ENCODE data around the gene USP3. TPM values are rescaled to one million over a fixed set of nuclear protein-coding genes. Genes with fewer than 3 reads are reported as not detected.

The USP3 gene
- polyA plus RNA-seq, 1 of the 3 experiments (the other 2 are of a cell fraction) = 9.3 TPM

DNA sequence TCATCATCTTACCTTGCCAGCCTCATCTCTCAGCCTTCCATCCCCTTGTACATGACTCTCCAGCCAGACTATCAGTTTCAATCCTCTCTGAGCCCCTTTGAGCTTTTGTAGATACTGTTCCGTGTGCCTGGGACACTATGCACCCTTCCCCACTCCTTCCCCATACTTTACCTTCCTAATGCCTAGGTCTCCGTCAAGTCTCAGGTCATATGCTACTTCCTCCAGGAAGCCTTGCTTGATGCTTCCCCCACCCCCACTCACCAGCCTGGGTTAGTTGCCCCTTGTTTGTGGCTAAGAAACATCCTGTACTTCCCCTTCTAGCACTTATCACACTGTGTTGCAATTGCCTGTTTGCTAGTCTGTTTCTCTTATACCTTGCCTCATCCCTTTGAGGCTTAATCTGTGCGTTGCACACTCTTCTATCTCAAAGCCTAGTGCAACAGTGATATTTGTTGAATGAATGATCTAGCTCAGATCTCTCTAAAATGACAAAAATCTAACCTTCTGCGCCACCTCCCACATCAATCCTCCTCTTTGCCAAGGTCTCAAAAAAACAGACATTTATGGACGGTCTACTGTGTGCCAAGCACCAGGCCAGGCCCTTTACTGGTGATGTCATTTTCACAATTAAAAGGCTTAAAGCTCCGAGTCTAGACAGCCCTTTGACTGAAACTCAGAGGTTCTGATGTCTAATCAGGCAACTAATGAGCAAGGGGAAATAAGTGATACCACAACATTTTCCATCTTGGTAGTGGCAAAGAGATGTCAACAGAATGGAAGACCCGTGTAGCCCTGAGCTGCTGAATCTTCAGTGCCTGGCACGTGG, 6.5 kb upstream of the USP3 start:
- H3K4me2 ChIP-seq = no peak overlapping the region
- POLR2A ChIA-PET = interaction anchor here (1.7 kb wide), 1 partner anchor 10 kb away, joined by 3 read pairs; no protein-coding TSS in a partner anchor

DNA sequence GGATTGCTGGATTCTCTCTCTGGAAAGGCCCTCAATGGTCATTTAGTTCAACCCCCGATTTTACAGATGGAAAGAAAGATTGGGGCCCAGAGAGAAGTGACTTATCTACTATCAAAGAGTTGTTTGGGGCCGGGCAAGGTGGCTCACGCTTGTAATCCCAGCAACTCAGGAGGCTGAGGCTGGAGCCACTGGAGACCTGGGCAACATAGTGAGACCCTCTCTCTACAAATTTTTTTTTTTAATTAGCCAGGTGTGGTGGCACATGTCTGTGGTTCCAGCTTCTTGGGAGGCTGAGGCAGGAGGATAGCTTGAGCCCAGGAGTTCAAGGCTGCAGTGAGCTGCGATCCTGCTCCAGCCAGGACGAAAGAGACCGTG, 5.2 kb upstream of the USP3 start:
- Histone ChIP-seq H3K4me2 (no peak overlapping the region), H3K9ac (no peak overlapping the region), H3K4me1 (ENCODE audit: control insufficient read depth in 1 of 2, insufficient read depth in 2 of 2, low read depth in 1 of 2, low read length in 1 of 2) (peaks cover 4 to 13% of the 10 kb centered on the region in 2 experiments; a peak in 3 of 4 replicates), H3K79me2 (ENCODE audit: insufficient read depth) (no peaks in the 10 kb centered on the region), H3K36me3 (replicated peaks in 1 of 2; ENCODE audit: control insufficient read depth in 1 of 2, insufficient read depth in 2 of 2, low read length in 1 of 2) (no peaks in the 10 kb centered on the region), H4K20me1 (ENCODE audit: insufficient read depth) (no peaks in the 10 kb centered on the region), H3K9me3 (no peaks in the 10 kb centered on the region), H3K4me3 (ENCODE audit: low read depth in 2 of 2, low read length in 1 of 2) (no peak overlapping the region), H2AFZ (ENCODE audit: low read depth) (no peak overlapping the region), H3F3A (replicated peaks; ENCODE audit: insufficient read depth) (peaks cover 9% of the 10 kb centered on the region), H3K27me3 (ENCODE audit: insufficient read depth) (no peaks in the 10 kb centered on the region), H3K27ac (ENCODE audit: low read depth in 2 of 2, low read length in 1 of 2) (no peak overlapping the region), H3K9me2 (no peaks in the 10 kb centered on the region)
- TF ChIP-seq, protein P1, sequence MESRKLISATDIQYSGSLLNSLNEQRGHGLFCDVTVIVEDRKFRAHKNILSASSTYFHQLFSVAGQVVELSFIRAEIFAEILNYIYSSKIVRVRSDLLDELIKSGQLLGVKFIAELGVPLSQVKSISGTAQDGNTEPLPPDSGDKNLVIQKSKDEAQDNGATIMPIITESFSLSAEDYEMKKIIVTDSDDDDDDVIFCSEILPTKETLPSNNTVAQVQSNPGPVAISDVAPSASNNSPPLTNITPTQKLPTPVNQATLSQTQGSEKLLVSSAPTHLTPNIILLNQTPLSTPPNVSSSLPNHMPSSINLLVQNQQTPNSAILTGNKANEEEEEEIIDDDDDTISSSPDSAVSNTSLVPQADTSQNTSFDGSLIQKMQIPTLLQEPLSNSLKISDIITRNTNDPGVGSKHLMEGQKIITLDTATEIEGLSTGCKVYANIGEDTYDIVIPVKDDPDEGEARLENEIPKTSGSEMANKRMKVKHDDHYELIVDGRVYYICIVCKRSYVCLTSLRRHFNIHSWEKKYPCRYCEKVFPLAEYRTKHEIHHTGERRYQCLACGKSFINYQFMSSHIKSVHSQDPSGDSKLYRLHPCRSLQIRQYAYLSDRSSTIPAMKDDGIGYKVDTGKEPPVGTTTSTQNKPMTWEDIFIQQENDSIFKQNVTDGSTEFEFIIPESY (IDR thresholded peaks at IDR 0.05; ENCODE audit: borderline replicate concordance, low read depth) = no peak
- TF ChIP-seq SMC3 (IDR thresholded peaks at IDR 0.05; ENCODE audit: low read depth, low read length) (no peak), TEAD4 (IDR thresholded peaks at IDR 0.05; ENCODE audit: borderline replicate concordance, insufficient read depth) (no peak), EP300 (IDR thresholded peaks at IDR 0.05; ENCODE audit: borderline replicate concordance in 1 of 2, low read depth in 1 of 2, low read length in 1 of 2) (no peak), RFX5 (IDR thresholded peaks at IDR 0.05; ENCODE audit: low read length) (no peak), NRF1 (IDR thresholded peaks at IDR 0.05; ENCODE audit: low read depth, low read length) (no peak), RCOR1 (IDR thresholded peaks at IDR 0.05; ENCODE audit: low read length) (no peak)
- TF ChIP-seq, protein P2, sequence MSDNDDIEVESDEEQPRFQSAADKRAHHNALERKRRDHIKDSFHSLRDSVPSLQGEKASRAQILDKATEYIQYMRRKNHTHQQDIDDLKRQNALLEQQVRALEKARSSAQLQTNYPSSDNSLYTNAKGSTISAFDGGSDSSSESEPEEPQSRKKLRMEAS (IDR thresholded peaks at IDR 0.05; ENCODE audit: low read depth) = no peak
- CTCF ChIA-PET = interaction anchor here (4.0 kb wide), 1 partner anchor 11 kb away, joined by 36 read pairs; no protein-coding TSS in a partner anchor
- DNase-seq = no peak
- POLR2A ChIA-PET = no interaction called here
- 94% methylated on average over 6 of the region's 6 CpGs for WGBS (ENCODE audit: low lambda C conversion rate)

More for the DNA sequence above, 6.5 kb upstream of the USP3 start:
- no peak overlapping the region for H2AFZ ChIP-seq (ENCODE audit: low read depth)
- no peaks in the 10 kb centered on the region for H3K9me3 ChIP-seq
- no peaks in the 10 kb centered on the region for H3K27me3 ChIP-seq (ENCODE audit: insufficient read depth)
- TF ChIP-seq YY1 (IDR thresholded peaks at IDR 0.05; ENCODE audit: low read depth) (no peak), FOSL2 (IDR thresholded peaks at IDR 0.05; ENCODE audit: borderline replicate concordance, low read depth) (no peak), JUND (IDR thresholded peaks at IDR 0.05) (no peak)
- no peak overlapping the region for H3K27ac ChIP-seq (ENCODE audit: low read depth in 2 of 2, low read length in 1 of 2)
- CTCF ChIA-PET = interaction anchor here (0.9 to 4.0 kb wide), 4 partner anchors 10 to 254 kb away, joined by 3 to 36 read pairs (median 4); no protein-coding TSS in a partner anchor
- peaks cover 2 to 6% of the 10 kb centered on the region in 2 experiments; a peak in 2 of 4 replicates for H3K4me1 ChIP-seq (ENCODE audit: control insufficient read depth in 1 of 2, insufficient read depth in 2 of 2, low read depth in 1 of 2, low read length in 1 of 2)
- H3K9ac ChIP-seq = no peak overlapping the region
- no peaks in the 10 kb centered on the region for H4K20me1 ChIP-seq (ENCODE audit: insufficient read depth)
- H3K9me2 ChIP-seq = no peaks in the 10 kb centered on the region
- no peaks in the 10 kb centered on the region for H3K36me3 ChIP-seq (replicated peaks in 1 of 2; ENCODE audit: control insufficient read depth in 1 of 2, insufficient read depth in 2 of 2, low read length in 1 of 2)
- no peak overlapping the region for H3K4me3 ChIP-seq (ENCODE audit: low read depth in 2 of 2, low read length in 1 of 2)
- no peaks in the 10 kb centered on the region for H3K79me2 ChIP-seq (ENCODE audit: insufficient read depth)
- no peak for DNase-seq
- 84% methylated on average over 8 of the region's 8 CpGs for WGBS (ENCODE audit: low lambda C conversion rate)
- H3F3A ChIP-seq (replicated peaks; ENCODE audit: insufficient read depth) = peaks cover 5% of the 10 kb centered on the region

All from SK-N-SH (cell line).